ENCODE data around the gene SH2D2A. TPM values are rescaled to one million over a fixed set of nuclear protein-coding genes. Genes with fewer than 3 reads are reported as not detected.

Gene SH2D2A
- total and polyA plus RNA-seq, 7 donors = 0.25 to 0.82 (median 0.41) TPM; not detected in 1

DNA sequence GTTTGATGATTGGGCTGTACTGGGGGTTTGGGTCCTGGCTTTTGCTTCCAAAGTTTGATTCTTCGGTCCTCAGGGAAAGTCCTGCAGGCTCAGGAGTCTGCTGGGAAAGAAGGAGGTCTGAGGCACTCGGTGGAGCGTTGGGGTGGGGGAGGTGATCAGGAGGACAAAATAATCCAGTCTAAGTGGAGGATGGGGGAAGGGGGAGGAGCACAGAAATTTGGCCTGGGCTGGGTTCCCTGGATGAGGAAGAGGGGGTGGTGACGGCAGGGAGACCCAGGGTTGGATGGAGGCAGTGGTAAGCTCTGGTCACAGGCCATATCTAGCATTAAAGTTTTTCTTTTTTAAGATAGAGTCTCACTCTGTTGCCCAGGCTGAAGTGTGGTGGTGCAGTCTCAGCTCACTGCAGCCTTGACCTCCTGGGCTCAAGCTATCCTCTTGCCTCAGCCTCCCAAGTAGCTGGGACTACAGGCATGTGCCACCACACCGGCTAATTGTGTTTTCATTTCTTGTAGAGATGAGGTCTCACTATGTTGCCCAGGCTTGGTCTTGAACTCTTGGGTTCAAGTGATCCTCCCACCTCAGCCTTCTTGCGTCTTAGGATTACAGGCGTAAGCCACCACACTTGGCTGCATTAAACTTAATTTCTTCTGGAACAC is 6.8 kb downstream of the SH2D2A start:
- ATAC-seq (no peak), DNase-seq (no peak)
- H3K9me3 ChIP-seq = no peaks in the 10 kb centered on the region
- no peaks in the 10 kb centered on the region for H3K36me3 ChIP-seq (ENCODE audit: insufficient read depth in 1 of 2, low read depth in 1 of 2)
- 79 to 88% (median 81%) methylated on average over 7 of the region's 7 CpGs for WGBS, 3 donors
- TF ChIP-seq, protein P1, sequence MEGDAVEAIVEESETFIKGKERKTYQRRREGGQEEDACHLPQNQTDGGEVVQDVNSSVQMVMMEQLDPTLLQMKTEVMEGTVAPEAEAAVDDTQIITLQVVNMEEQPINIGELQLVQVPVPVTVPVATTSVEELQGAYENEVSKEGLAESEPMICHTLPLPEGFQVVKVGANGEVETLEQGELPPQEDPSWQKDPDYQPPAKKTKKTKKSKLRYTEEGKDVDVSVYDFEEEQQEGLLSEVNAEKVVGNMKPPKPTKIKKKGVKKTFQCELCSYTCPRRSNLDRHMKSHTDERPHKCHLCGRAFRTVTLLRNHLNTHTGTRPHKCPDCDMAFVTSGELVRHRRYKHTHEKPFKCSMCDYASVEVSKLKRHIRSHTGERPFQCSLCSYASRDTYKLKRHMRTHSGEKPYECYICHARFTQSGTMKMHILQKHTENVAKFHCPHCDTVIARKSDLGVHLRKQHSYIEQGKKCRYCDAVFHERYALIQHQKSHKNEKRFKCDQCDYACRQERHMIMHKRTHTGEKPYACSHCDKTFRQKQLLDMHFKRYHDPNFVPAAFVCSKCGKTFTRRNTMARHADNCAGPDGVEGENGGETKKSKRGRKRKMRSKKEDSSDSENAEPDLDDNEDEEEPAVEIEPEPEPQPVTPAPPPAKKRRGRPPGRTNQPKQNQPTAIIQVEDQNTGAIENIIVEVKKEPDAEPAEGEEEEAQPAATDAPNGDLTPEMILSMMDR (IDR thresholded peaks at IDR 0.05) = no peak
- peaks cover 25% of the 10 kb centered on the region for H3K4me1 ChIP-seq
- no peak overlapping the region for H3K27ac ChIP-seq
- H3K4me3 ChIP-seq = no peak overlapping the region
- peaks cover 0 to 4% (median 3%) of the 10 kb centered on the region in 3 donors for H3K27me3 ChIP-seq (ENCODE audit: insufficient read depth in 3 of 3, low read length in 2 of 3)
- intact Hi-C loops (cut with DNase I) = no loop called here

DNA sequence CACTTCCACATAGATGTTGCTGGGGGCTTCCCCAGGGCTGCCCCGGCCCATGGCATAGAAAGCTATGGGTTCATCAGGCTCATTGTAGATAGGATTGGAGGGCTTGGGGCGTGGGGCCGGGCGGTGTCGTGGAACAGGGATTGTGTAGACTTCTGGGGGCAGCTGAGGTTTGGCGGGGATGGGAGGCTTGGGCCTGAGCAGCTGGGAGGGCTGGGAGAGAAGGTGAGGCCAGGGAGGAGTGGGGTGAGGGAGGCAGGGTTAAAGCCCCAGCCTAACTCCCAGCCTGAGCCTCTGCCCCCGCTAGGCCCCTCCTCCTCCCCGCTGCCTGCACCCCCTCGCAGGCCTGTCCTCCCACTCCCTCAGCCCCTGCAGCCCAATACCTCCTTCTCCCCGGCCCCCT is 7.4 kb downstream of the SH2D2A start:
- H3K4me3 ChIP-seq = no peak overlapping the region
- H3K27ac ChIP-seq = no peak overlapping the region
- peaks cover 30% of the 10 kb centered on the region for H3K4me1 ChIP-seq
- no peaks in the 10 kb centered on the region for H3K9me3 ChIP-seq
- intact Hi-C loops (cut with DNase I) = no loop called here
- DNase-seq (no peak), ATAC-seq (no peak)
- no peaks in the 10 kb centered on the region for H3K36me3 ChIP-seq (ENCODE audit: insufficient read depth in 1 of 2, low read depth in 1 of 2)
- TF ChIP-seq, protein P1 (IDR thresholded peaks at IDR 0.05) = no peak
- 90 to 95% (median 95%) methylated on average over 8 to 10 of the region's 10 CpGs for WGBS, 3 donors
- H3K27me3 ChIP-seq (ENCODE audit: insufficient read depth in 3 of 3, low read length in 2 of 3) = peaks cover 0 to 4% (median 3%) of the 10 kb centered on the region in 3 donors

DNA sequence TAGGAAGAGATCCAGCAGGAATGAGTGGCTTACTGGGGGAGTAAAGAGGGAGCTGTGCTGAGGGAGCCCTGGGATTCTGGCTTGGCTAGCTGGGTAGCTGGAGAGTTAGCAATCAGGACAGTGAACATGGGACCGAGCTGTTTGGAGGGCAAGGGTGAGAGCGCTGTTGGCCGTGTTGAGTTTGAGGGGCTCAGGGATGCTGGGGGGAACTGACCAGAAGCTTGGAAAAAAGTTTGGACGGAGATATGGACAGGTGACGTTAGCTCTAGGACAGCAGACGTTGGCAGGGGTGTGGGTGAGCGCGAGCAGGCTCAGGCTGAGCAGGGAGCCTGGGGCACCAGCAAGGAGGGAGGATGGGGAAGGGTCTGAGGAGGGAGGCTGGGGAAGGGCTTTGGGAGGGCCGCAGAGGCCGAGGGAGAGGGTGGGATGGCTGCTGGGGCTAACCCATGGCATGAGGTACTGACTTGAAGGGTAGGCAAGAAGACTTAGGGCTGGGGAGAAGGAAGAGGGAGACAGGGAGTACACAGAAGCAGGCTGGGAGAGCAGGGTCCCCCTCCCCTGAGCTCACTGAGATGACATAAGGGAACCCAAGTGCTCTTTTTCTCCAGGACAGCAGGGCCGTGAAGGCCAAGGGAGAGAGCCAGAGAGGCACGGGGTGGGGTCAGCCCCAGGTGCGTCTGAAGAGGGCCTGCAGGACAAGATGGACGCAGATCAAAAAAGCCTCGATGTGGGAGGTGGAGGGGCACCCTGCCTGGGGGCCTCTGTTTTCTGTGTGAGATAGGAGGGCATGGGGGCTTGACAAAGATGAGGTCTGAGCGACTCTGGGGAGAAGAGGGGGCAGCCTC is 8.2 kb downstream of the SH2D2A start:
- H3K4me3 ChIP-seq = no peak overlapping the region
- intact Hi-C loops (cut with DNase I) = no loop called here
- ATAC-seq (no peak), DNase-seq (no peak)
- H3K36me3 ChIP-seq (ENCODE audit: insufficient read depth in 1 of 2, low read depth in 1 of 2) = no peaks in the 10 kb centered on the region
- 90 to 91% (median 90%) methylated on average over 15 to 16 of the region's 16 CpGs for WGBS, 3 donors
- TF ChIP-seq, protein P1 (IDR thresholded peaks at IDR 0.05) = no peak
- H3K27me3 ChIP-seq (ENCODE audit: insufficient read depth in 3 of 3, low read length in 2 of 3) = peaks cover 0 to 3% (median under 1%) of the 10 kb centered on the region in 3 donors
- H3K4me1 ChIP-seq = peaks cover 31% of the 10 kb centered on the region
- H3K27ac ChIP-seq = no peak overlapping the region
- H3K9me3 ChIP-seq = no peaks in the 10 kb centered on the region

DNA sequence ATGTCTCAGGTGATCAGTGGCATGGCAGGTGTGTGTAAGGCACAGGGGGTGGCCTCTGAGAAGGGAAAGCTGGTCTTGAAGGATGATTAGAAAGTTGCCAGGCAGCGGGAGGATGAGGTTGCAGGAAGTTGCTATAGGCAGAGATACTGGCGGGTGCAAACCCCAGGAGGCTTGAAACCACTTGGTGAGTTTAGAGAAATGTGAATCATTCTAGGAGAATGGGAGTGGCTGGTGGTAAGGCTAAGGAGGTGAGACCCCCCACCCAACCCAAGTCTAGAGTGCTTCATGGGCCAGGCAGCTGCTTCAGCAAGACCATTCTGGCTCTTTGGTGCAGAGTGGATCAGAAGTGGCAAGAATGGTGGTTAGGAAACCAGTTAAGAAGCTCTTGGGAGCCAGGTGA is 9.0 kb downstream of the SH2D2A start:
- no peaks in the 10 kb centered on the region for H3K36me3 ChIP-seq (ENCODE audit: insufficient read depth in 1 of 2, low read depth in 1 of 2)
- H3K27me3 ChIP-seq (ENCODE audit: insufficient read depth in 3 of 3, low read length in 2 of 3) = peaks cover 0 to 3% (median 0%) of the 10 kb centered on the region in 3 donors
- DNase-seq (no peak), ATAC-seq (no peak)
- H3K4me1 ChIP-seq = peaks cover 30% of the 10 kb centered on the region
- TF ChIP-seq, protein P1 (IDR thresholded peaks at IDR 0.05) = no peak
- 90 to 94% (median 91%) methylated on average over 2 of the region's 2 CpGs for whole genome bisulfite sequencing, 3 donors
- intact Hi-C loops (cut with DNase I) = no loop called here
- H3K4me3 ChIP-seq = no peak overlapping the region
- no peaks in the 10 kb centered on the region for H3K9me3 ChIP-seq
- H3K27ac ChIP-seq = no peak overlapping the region

Measured in psoas muscle (tissue), 8 donors.